GM12878 (cell line): ENCODE data around the gene DPF3. TPM values are rescaled to one million over a fixed set of nuclear protein-coding genes. Genes with fewer than 3 reads are reported as not detected.

Source experiments
- ATAC-seq: fragments of 200-7000 bp; cut with Tn5 transposase; 3 replicates; pipeline ENCODE4 v1.9.1; 2020; ENCODE audit warnings: mild to moderate bottlenecking, moderate library complexity
- BruUV-seq: library from RNA; stranded (reverse); fragments of 400-500 nt; replicated peaks from 2 replicates; lab custom pipeline; 2021; lab: Mats Ljungman, UMichigan
- CTCF ChIA-PET: fragments of 300-600 bp; sonication (Branson Sonifier 250); formaldehyde crosslinking; extraction: SDS; loops from one replicate; lab custom pipeline; 2021; ENCODE audit warnings: inconsistent platforms; lab: Yijun Ruan, JAX
- POLR2A ChIA-PET: fragments of 350-600 bp; formaldehyde crosslinking; extraction: SDS; loops from one replicate; lab custom pipeline; 2021; ENCODE audit warnings: inconsistent platforms; lab: Charles Lee
- RAD21 ChIA-PET: fragments of 300-600 bp; sonication (Branson Sonifier 250); formaldehyde crosslinking; loops from one replicate; lab custom pipeline; 2023; ENCODE audit warnings: antibody characterized with exemption; ENCODE audit not compliant: unreplicated experiment; lab: Charles Lee
- SMC1A ChIA-PET: fragments of 300-600 bp; sonication (Branson Sonifier 250); formaldehyde crosslinking; loops from one replicate; lab custom pipeline; 2023; ENCODE audit not compliant: unreplicated experiment, uncharacterized antibody; lab: Charles Lee
- DNase-seq: peaks from one replicate; pipeline ENCODE4 v3.0.0-alpha.2; 2011; ENCODE audit warnings: low read depth, low spot score
- FAIRE-seq: peaks from 3 replicates; lab custom pipeline; 2011; peaks lifted over from hg19 to GRCh38; lab: Jason Lieb, UNC
- H2AFZ ChIP-seq: 2 replicates; pipeline ENCODE4 v1.6.0; 2011; ENCODE audit warnings: low read depth, low read length, control low read depth; ENCODE audit not compliant: control insufficient read depth
- H3K27ac ChIP-seq: 2 replicates; pipeline ENCODE4 v1.5.1; 2011; ENCODE audit warnings: control low read depth; ENCODE audit not compliant: control insufficient read depth, insufficient read depth
- H3K27me3 ChIP-seq, 2 experiments: replicated peaks in 1 of 2; 2 replicates each; pipeline versions ENCODE4 v1.6.0 to v1.6.1; 2011; ENCODE audit warnings: low read length in 1 of 2; ENCODE audit not compliant: control insufficient read depth in 2 of 2, insufficient read depth in 2 of 2
- H3K36me3 ChIP-seq, 2 experiments: 2 replicates each; pipeline ENCODE4 v1.5.1; 2011; ENCODE audit warnings: low read length in 1 of 2; ENCODE audit not compliant: control insufficient read depth in 2 of 2, insufficient read depth in 2 of 2
- H3K4me1 ChIP-seq: 2 replicates; pipeline ENCODE4 v1.6.1; 2011; ENCODE audit warnings: mild to moderate bottlenecking, low read length, moderate library complexity, mixed read lengths; ENCODE audit not compliant: control insufficient read depth, insufficient read depth
- H3K4me2 ChIP-seq: 2 replicates; pipeline ENCODE4 v1.6.0; 2011; ENCODE audit warnings: control low read depth; ENCODE audit not compliant: control insufficient read depth, insufficient read depth
- H3K4me3 ChIP-seq: fragments of 200-600 bp; sonication (generic); 2 replicates; pipeline ENCODE4 v1.5.1; 2016
- H3K79me2 ChIP-seq: 2 replicates; pipeline ENCODE4 v1.6.0; 2011; ENCODE audit warnings: low read length; ENCODE audit not compliant: control insufficient read depth, insufficient read depth
- H3K9ac ChIP-seq: 2 replicates; pipeline ENCODE4 v1.8.0; 2011; ENCODE audit warnings: low read length, control low read depth, mixed read lengths; ENCODE audit not compliant: control insufficient read depth, insufficient read depth
- H3K9me3 ChIP-seq: replicated peaks from 3 replicates; pipeline ENCODE4 v1.5.1; 2011; ENCODE audit warnings: mild to moderate bottlenecking, low read length; ENCODE audit not compliant: control insufficient read depth, insufficient read depth
- H4K20me1 ChIP-seq: 2 replicates; pipeline ENCODE4 v1.6.0; 2011; ENCODE audit not compliant: control insufficient read depth, insufficient read depth
- BHLHE40 ChIP-seq, 2 experiments: fragments of 450-650 bp in 1 of 2; IDR thresholded peaks; 2 replicates each; pipeline ENCODE4 v1.6.1; 2011 to 2017; ENCODE audit warnings: low read depth in 2 of 2, borderline replicate concordance in 1 of 2, improper control_type of control experiment in 1 of 2, low read length in 1 of 2, mild to moderate bottlenecking in 1 of 2
- BRCA1 ChIP-seq: IDR thresholded peaks from 2 replicates; pipeline ENCODE4 v1.6.1; 2011; ENCODE audit warnings: low read depth, low read length, improper control_type of control experiment
- LARP7 ChIP-seq: fragments of 450-650 bp; IDR thresholded peaks from 2 replicates; pipeline ENCODE4 v1.6.1; 2017; ENCODE audit warnings: mild to moderate bottlenecking
- NFYB ChIP-seq: IDR thresholded peaks from 2 replicates; pipeline ENCODE4 v1.6.1; 2011; ENCODE audit warnings: low read depth, mild to moderate bottlenecking, low read length, improper control_type of control experiment, moderate library complexity; ENCODE audit not compliant: insufficient read depth
- SREBF1 ChIP-seq: IDR thresholded peaks from 2 replicates; pipeline ENCODE4 v1.6.1; 2012; ENCODE audit warnings: mild to moderate bottlenecking, low read length
- ZNF217 ChIP-seq: fragments of 450-650 bp; IDR thresholded peaks from 2 replicates; pipeline ENCODE4 v1.6.1; 2017; ENCODE audit warnings: antibody characterized with exemption, mild to moderate bottlenecking
- WGBS: methylation state at CpG from one replicate; pipeline ENCODE4 v1.1.6; 2016; ENCODE audit warnings: low lambda C conversion rate; ENCODE audit not compliant: insufficient replicate concordance, insufficient coverage; ENCODE audit errors: missing lambda C conversion rate; 5-methylcytosine and 5-hydroxymethylcytosine counted together
- in situ Hi-C: fragments of 300-500 bp; cut with MboI; formaldehyde crosslinking; loops from 9 replicates; pipeline ENCODE4 v1.14.3; 2018; ENCODE audit warnings: mixed read lengths
- intact Hi-C: fragments of 100-400 bp; cut with micrococcal nuclease; formaldehyde crosslinking; loops from one replicate; pipeline ENCODE4 v1.14.2; 2022; ENCODE audit not compliant: unreplicated experiment
- polyA plus RNA-seq, 11 experiments: library from polyadenylated mRNA; depleted of rRNA in 4 of 11; unstranded in 6 of 11; stranded (reverse) in 5 of 11; fragments of >200 nt; fragmentation: Nextera tagmentation in 4 of 11; fragmentation: Illumina TruSeq in 1 of 11; extraction: Ambion mirVana in 4 of 11; extraction: Trizol in 1 of 11; gene quantifications; 1 replicate in 1 of 11; 2 replicates in 10 of 11; pipeline versions ENCODE4 v1.2.1 to v1.2.3, GENCODE V29; 2011 to 2016; ENCODE audit warnings: inconsistent platforms in 2 of 11, missing spikeins in 2 of 11, low read depth in 1 of 11
- total RNA-seq, 4 experiments: library from RNA; depleted of rRNA in 3 of 4; stranded (reverse); fragments of >200 nt in 3 of 4; fragmentation: Illumina TruSeq in 1 of 4; extraction: Trizol in 1 of 4; gene quantifications; 2 replicates each; pipeline versions ENCODE4 v1.2.1 to v1.2.3, GENCODE V29; 2013 to 2021
- TF ChIP-seq, protein P1 (sequence below): fragments of 450-650 bp; IDR thresholded peaks from 2 replicates; pipeline ENCODE4 v1.6.1; 2016; ENCODE audit warnings: mild to moderate bottlenecking, moderate library complexity, borderline replicate concordance
- TF ChIP-seq, protein P2 (sequence below): fragments of 450-650 bp; IDR thresholded peaks from 2 replicates; pipeline ENCODE4 v1.6.1; 2017; ENCODE audit warnings: borderline replicate concordance

Gene DPF3
- total and polyA plus RNA-seq, 10 of the 15 experiments (the other 5 are each of a cell fraction or from before 2014, with no cell fraction given): 0.69 to 8.0 (median 2.2) TPM

DNA sequence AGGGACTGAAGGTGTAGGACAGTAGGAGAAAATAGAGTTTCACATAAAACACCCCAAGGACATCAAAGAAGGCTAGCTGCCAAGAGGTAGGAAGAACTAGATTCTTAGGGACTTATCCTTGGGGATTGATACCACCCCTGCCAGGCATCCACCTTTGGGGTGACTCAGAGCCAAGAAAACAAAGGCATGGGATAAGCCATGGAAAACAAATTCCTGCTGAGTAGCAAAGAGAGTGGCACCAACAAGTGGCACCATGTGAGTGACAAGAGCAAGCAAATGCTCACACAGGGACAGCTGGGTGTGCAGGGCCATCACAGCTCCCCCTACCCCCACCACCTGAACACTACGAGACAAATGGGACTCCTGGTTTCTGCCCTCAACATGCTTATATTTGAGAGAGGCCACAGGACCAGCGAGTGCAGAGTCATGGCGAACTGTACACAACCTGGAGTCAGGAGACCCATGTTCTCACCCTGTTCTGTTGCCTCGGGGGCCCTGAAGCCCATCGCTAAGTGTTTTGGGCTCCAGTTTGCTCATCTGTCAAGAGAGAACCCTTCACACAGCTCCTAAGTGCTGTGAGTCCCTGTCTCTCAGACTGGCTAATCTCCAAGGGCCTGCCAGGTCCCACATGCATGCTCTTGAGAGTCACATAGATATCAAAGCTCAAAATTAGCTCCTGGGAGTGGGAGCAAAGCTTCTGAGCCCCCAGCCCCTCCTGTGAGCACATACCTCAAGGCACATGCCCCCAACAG lies 91.9 kb downstream of the DPF3 start:
- TF ChIP-seq SREBF1 (no peak), LARP7 (no peak), ZNF217 (no peak), BRCA1 (no peak), NFYB (no peak), BHLHE40 (IDR thresholded peaks at IDR 0.05; ENCODE audit: borderline replicate concordance in 1 of 2, low read depth in 2 of 2, low read length in 1 of 2) (no peak)
- TF ChIP-seq, protein P1, sequence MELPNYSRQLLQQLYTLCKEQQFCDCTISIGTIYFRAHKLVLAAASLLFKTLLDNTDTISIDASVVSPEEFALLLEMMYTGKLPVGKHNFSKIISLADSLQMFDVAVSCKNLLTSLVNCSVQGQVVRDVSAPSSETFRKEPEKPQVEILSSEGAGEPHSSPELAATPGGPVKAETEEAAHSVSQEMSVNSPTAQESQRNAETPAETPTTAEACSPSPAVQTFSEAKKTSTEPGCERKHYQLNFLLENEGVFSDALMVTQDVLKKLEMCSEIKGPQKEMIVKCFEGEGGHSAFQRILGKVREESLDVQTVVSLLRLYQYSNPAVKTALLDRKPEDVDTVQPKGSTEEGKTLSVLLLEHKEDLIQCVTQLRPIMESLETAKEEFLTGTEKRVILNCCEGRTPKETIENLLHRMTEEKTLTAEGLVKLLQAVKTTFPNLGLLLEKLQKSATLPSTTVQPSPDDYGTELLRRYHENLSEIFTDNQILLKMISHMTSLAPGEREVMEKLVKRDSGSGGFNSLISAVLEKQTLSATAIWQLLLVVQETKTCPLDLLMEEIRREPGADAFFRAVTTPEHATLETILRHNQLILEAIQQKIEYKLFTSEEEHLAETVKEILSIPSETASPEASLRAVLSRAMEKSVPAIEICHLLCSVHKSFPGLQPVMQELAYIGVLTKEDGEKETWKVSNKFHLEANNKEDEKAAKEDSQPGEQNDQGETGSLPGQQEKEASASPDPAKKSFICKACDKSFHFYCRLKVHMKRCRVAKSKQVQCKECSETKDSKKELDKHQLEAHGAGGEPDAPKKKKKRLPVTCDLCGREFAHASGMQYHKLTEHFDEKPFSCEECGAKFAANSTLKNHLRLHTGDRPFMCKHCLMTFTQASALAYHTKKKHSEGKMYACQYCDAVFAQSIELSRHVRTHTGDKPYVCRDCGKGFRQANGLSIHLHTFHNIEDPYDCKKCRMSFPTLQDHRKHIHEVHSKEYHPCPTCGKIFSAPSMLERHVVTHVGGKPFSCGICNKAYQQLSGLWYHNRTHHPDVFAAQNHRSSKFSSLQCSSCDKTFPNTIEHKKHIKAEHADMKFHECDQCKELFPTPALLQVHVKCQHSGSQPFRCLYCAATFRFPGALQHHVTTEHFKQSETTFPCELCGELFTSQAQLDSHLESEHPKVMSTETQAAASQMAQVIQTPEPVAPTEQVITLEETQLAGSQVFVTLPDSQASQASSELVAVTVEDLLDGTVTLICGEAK: no peak
- TF ChIP-seq, protein P2, sequence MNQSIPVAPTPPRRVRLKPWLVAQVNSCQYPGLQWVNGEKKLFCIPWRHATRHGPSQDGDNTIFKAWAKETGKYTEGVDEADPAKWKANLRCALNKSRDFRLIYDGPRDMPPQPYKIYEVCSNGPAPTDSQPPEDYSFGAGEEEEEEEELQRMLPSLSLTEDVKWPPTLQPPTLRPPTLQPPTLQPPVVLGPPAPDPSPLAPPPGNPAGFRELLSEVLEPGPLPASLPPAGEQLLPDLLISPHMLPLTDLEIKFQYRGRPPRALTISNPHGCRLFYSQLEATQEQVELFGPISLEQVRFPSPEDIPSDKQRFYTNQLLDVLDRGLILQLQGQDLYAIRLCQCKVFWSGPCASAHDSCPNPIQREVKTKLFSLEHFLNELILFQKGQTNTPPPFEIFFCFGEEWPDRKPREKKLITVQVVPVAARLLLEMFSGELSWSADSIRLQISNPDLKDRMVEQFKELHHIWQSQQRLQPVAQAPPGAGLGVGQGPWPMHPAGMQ: no peak
- Histone ChIP-seq H3K79me2 (no peaks in the 10 kb centered on the region), H3K9me3 (no peaks in the 10 kb centered on the region; the same call in 2 of the 3 replicates), H3K27ac (no peak overlapping the region), H3K4me3 (no peak overlapping the region), H3K4me2 (no peak overlapping the region), H4K20me1 (no peaks in the 10 kb centered on the region), H2AFZ (no peak overlapping the region), H3K27me3 (no peaks in the 10 kb centered on the region), H3K4me1 (no peaks in the 10 kb centered on the region), H3K9ac (no peak overlapping the region), H3K36me3 (no peaks in the 10 kb centered on the region)
- FAIRE-seq: no peak
- BruUV-seq: no TSS peak
- POLR2A ChIA-PET: no interaction called here
- CTCF ChIA-PET: no interaction called here
- no peak for ATAC-seq
- WGBS: 42% methylated on average over 5 of the region's 5 CpGs
- SMC1A ChIA-PET: no interaction called here
- intact Hi-C loops: no loop called here
- RAD21 ChIA-PET: no interaction called here
- in situ Hi-C loops: no loop called here
- no peak for DNase-seq
